ENCODE data around the gene LRBA. TPM values are rescaled to one million over a fixed set of nuclear protein-coding genes. Genes with fewer than 3 reads are reported as not detected.

The LRBA gene
- total RNA-seq, 1 experiment from 2014 or later, result 55.3 TPM

GRCh38 chr4:150805183-150806025 is 209.7 kb downstream of the LRBA start:
- no peak overlapping the region for H3K4me3 Mint-ChIP-seq
- H2BK12ac ChIP-seq (ENCODE audit: insufficient read length, low read depth, low read length), result no peak overlapping the region
- H2AK5ac ChIP-seq (ENCODE audit: insufficient read length, low read length), result no peak overlapping the region
- no peaks in the 10 kb centered on the region for H3K27me3 Mint-ChIP-seq (ENCODE audit: low read depth)
- H3K18ac ChIP-seq (ENCODE audit: insufficient read length, low read depth, low read length), result no peak overlapping the region
- H3K79me2 ChIP-seq (ENCODE audit: insufficient read depth, low read length), result no peaks in the 10 kb centered on the region
- no peak overlapping the region for H4K8ac ChIP-seq (replicated peaks; ENCODE audit: insufficient read length, low read depth, low read length)
- H3K23ac ChIP-seq (ENCODE audit: insufficient read length, low read depth, low read length), result no peak overlapping the region
- no peak overlapping the region for H2BK120ac ChIP-seq (ENCODE audit: low read depth, low read length, poor library complexity, severe bottlenecking)
- H2AFZ ChIP-seq (ENCODE audit: low read length), result no peak overlapping the region
- TF ChIP-seq CTCF (conservative IDR thresholded peaks at IDR 0.05), result no peak
- no peaks in the 10 kb centered on the region for H3K23me2 ChIP-seq (ENCODE audit: insufficient read length, low read depth, low read length, poor library complexity, severe bottlenecking)
- H4K20me1 ChIP-seq (ENCODE audit: control insufficient read depth, insufficient read depth, insufficient read length), result no peaks in the 10 kb centered on the region
- H3K27me3 ChIP-seq (ENCODE audit: insufficient read depth, low read length), result no peaks in the 10 kb centered on the region
- WGBS (ENCODE audit: extremely low coverage, insufficient read length, low lambda C conversion rate), result no CpG with 5 or more reads among the region's 3 CpGs
- H3K4ac ChIP-seq (ENCODE audit: low read depth, low read length), result no peak overlapping the region
- H4K91ac ChIP-seq (ENCODE audit: insufficient read length, low read depth, low read length), result no peak overlapping the region
- H4K5ac ChIP-seq (ENCODE audit: insufficient read length, low read depth, low read length), result no peak overlapping the region
- no peak overlapping the region for H3K14ac ChIP-seq (ENCODE audit: insufficient read depth, low read length)
- no peak overlapping the region for H3K9ac ChIP-seq (ENCODE audit: extremely low read depth, insufficient read length, low read length)
- H3K9me3 ChIP-seq (ENCODE audit: control insufficient read depth, low read depth, low read length), result no peaks in the 10 kb centered on the region
- no peaks in the 10 kb centered on the region for H3K4me1 Mint-ChIP-seq
- no peak overlapping the region for H3K4me2 ChIP-seq (ENCODE audit: insufficient read depth, insufficient read length, low read length)
- H3K4me1 ChIP-seq (ENCODE audit: insufficient read depth, low read length), result no peaks in the 10 kb centered on the region
- no peak overlapping the region for H3T11ph ChIP-seq (ENCODE audit: low read length)
- no peaks in the 10 kb centered on the region for H3K9me3 Mint-ChIP-seq
- H3K36me3 Mint-ChIP-seq (ENCODE audit: insufficient read depth in 1 of 3, low read depth in 3 of 3), result peaks cover 0 to 6% (median 0%) of the 10 kb centered on the region in 3 experiments; a peak in 3 of 7 replicates
- H2BK5ac ChIP-seq (ENCODE audit: insufficient read length, low read length), result no peak overlapping the region
- peak overlapping the region in 2 of 3 experiments; percentile 22 to 37; a peak in 6 of 7 replicates for H3K27ac Mint-ChIP-seq
- no peak for DNase-seq
- no peak overlapping the region for H2BK15ac ChIP-seq (ENCODE audit: low read depth, low read length)
- no peaks in the 10 kb centered on the region for H3K79me1 ChIP-seq (ENCODE audit: insufficient read depth, low read depth, low read length, poor library complexity, severe bottlenecking)
- H2BK20ac ChIP-seq (ENCODE audit: low read depth, low read length, poor library complexity, severe bottlenecking), result no peak overlapping the region
- H3K56ac ChIP-seq (ENCODE audit: insufficient read length, low read depth, low read length), result no peak overlapping the region
- no peak overlapping the region for H3K27ac ChIP-seq (ENCODE audit: insufficient read length, low read depth, low read length)
